Subcutaneous abdominal adipose tissue (tissue), 5 donors: Measurements from ENCODE around the gene PON2.

Experiments used
- H3K27ac ChIP-seq: one replicate; pipeline ENCODE4 v1.7.0; 2013; ENCODE audit warnings: low read depth, mild to moderate bottlenecking, inconsistent platforms, low read length, moderate library complexity
- H3K27me3 ChIP-seq, 5 donors: one replicate each; pipeline ENCODE4 v1.7.0; 2013; ENCODE audit warnings: low read length in 5 of 5, inconsistent platforms in 1 of 5; ENCODE audit not compliant: control insufficient read depth in 5 of 5, insufficient read depth in 4 of 5
- H3K36me3 ChIP-seq, 5 donors: one replicate each; pipeline ENCODE4 v1.7.0; 2013; ENCODE audit warnings: low read length in 5 of 5; ENCODE audit not compliant: control insufficient read depth in 5 of 5, insufficient read depth in 5 of 5
- H3K4me1 ChIP-seq, 5 donors: one replicate each; pipeline ENCODE4 v1.7.0; 2013; ENCODE audit warnings: low read length in 5 of 5, mild to moderate bottlenecking in 3 of 5, moderate library complexity in 1 of 5; ENCODE audit not compliant: control insufficient read depth in 5 of 5, insufficient read depth in 5 of 5
- H3K4me3 ChIP-seq, 5 donors: one replicate each; pipeline ENCODE4 v1.7.0; 2013; ENCODE audit warnings: low read length in 5 of 5, low read depth in 1 of 5
- H3K9ac ChIP-seq, 5 donors: one replicate each; pipeline ENCODE4 v1.7.0; 2013; ENCODE audit warnings: low read length in 5 of 5, mild to moderate bottlenecking in 4 of 5, moderate library complexity in 3 of 5
- H3K9me3 ChIP-seq, 5 donors: one replicate each; pipeline ENCODE4 v1.7.0; 2013; ENCODE audit warnings: low read length in 5 of 5; ENCODE audit not compliant: control insufficient read depth in 5 of 5
- donor health status: healthy.
- donor health status: healthy.
- donor health status: healthy.
- donor health status: healthy.
- donor health status: healthy.

PON2 gene

GRCh38 chr7:95429241-95429990 lies 5.4 kb downstream of the PON2 start:
- peaks cover 0 to 13% (median 10%) of the 10 kb centered on the region in 5 donors for H3K4me1 ChIP-seq
- no peak overlapping the region for H3K27ac ChIP-seq
- no peak overlapping the region for H3K4me3 ChIP-seq
- no peaks in the 10 kb centered on the region for H3K9me3 ChIP-seq
- no peaks in the 10 kb centered on the region for H3K27me3 ChIP-seq
- peaks cover 0 to 3% (median 0%) of the 10 kb centered on the region in 5 donors for H3K36me3 ChIP-seq
- H3K9ac ChIP-seq = no peak overlapping the region

GRCh38 chr7:95427914-95428516 lies 6.8 kb downstream of the PON2 start:
- H3K27me3 ChIP-seq = no peaks in the 10 kb centered on the region
- no peak overlapping the region for H3K27ac ChIP-seq
- peaks cover 4 to 8% (median 5%) of the 10 kb centered on the region in 5 donors for H3K36me3 ChIP-seq
- peaks cover 0 to 3% (median 0%) of the 10 kb centered on the region in 5 donors for H3K4me1 ChIP-seq
- H3K9me3 ChIP-seq = no peaks in the 10 kb centered on the region
- no peak overlapping the region for H3K9ac ChIP-seq
- no peak overlapping the region for H3K4me3 ChIP-seq

GRCh38 chr7:95427166-95427565 lies 7.7 kb downstream of the PON2 start:
- H3K9me3 ChIP-seq = no peaks in the 10 kb centered on the region
- peaks cover 4 to 8% (median 5%) of the 10 kb centered on the region in 5 donors for H3K36me3 ChIP-seq
- H3K9ac ChIP-seq = no peak overlapping the region
- no peaks in the 10 kb centered on the region for H3K27me3 ChIP-seq
- peaks cover 0 to 3% (median 0%) of the 10 kb centered on the region in 5 donors for H3K4me1 ChIP-seq
- H3K4me3 ChIP-seq = no peak overlapping the region
- no peak overlapping the region for H3K27ac ChIP-seq

GRCh38 chr7:95425694-95426093 lies 9.1 kb downstream of the PON2 start:
- Histone ChIP-seq H3K27me3 (no peaks in the 10 kb centered on the region), H3K4me1 (peaks cover 0 to 3% (median 0%) of the 10 kb centered on the region in 5 donors), H3K27ac (no peak overlapping the region), H3K36me3 (peaks cover 5 to 12% (median 8%) of the 10 kb centered on the region in 5 donors), H3K9me3 (no peaks in the 10 kb centered on the region), H3K9ac (no peak overlapping the region), H3K4me3 (no peak overlapping the region)

DNA sequence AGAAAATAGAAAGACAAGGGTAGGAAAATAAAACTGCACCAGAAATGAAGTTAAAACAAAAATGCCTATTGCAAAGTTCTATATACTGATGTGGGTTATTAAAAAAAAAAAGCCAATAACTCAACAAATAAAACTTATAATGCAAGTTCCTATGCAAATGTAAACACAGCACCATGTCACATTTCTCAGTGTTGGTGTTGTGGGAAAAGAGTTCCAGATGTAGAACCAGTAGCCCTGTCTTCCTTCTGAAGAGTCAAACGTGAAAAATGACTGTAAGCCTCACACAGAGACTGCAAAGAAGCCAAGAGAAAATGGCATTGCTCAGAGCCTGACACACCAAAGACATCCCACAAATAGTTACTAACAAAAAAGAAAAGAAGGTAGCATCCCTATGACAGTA lies 10.1 kb downstream of the PON2 start:
- Histone ChIP-seq H3K27ac (no peak overlapping the region), H3K4me1 (peaks cover 0 to 3% (median 0%) of the 10 kb centered on the region in 5 donors), H3K4me3 (no peak overlapping the region), H3K27me3 (no peaks in the 10 kb centered on the region), H3K9me3 (no peaks in the 10 kb centered on the region), H3K9ac (no peak overlapping the region), H3K36me3 (peaks cover 5 to 13% (median 8%) of the 10 kb centered on the region in 5 donors)

DNA sequence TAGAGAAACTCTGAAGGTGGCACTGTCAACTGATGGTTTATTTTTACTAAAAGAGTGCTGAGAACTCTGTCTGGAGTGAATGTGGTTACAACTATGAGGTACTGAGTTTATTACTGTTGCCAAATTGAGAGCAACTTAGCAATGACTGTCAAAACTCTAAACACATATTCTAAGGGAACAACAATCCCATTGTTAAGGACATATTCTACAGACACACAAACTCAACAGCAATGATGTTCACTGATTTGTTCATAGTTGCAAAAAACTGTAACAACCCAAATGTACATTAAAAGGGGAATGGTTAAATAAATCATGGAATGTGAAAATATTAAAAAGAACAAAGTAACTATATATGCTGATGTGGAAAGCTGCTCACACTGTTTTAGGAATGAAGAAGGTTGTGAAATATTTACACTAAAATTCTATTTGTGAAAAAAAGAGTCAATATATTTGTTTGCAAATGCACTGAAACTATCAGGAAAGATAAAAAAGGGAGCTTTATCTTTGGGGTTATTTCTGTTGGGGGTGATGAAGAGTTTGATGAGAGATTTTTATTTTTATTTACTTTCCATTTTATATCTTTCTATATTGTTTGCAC lies 12.9 kb downstream of the PON2 start:
- no peak overlapping the region for H3K27ac ChIP-seq
- no peaks in the 10 kb centered on the region for H3K9me3 ChIP-seq
- peaks cover 2 to 13% (median 8%) of the 10 kb centered on the region in 5 donors for H3K36me3 ChIP-seq
- no peak overlapping the region for H3K9ac ChIP-seq
- no peaks in the 10 kb centered on the region for H3K4me1 ChIP-seq
- H3K4me3 ChIP-seq = no peak overlapping the region
- no peaks in the 10 kb centered on the region for H3K27me3 ChIP-seq

DNA sequence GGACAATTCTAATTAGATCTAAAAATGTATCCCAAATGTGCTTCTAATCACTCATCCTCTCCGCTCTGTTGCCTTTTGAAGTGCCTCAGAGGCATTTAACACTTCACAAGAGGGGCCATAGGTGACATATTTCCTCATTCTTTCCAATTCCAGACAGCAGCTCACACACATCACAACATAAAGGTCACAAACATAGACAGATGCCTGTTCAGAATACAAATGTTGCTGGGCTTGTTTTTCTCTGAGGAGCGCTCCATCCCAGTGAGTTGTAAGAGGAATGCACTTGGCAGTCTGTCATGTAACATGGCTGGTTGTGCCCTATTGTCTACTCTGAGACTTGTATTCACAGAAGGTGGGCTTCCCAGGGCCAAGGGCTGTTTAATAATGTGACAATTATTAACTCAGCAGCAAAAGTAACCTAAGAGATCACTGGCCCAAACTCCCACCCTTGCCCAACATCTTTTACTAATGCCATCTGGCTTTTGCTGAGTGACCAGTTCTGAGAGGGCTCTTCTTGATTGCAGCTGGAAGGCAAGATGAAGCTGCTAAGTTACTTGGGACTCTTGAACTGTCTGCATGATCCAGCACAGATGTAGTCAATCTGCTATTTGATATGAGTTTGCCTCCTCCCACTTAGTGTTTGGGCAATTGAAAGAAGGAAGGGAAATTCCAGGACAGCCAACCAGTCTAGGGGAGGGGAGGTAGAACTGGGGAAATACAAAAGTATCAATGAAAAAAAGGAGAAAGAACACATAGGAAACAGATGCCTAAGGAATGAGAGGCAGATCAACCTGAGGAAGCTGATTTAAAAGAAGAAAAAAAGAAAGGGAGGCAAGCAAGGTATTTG lies 13.6 kb downstream of the PON2 start:
- H3K4me1 ChIP-seq = no peaks in the 10 kb centered on the region
- no peak overlapping the region for H3K4me3 ChIP-seq
- H3K9me3 ChIP-seq = no peaks in the 10 kb centered on the region
- no peaks in the 10 kb centered on the region for H3K27me3 ChIP-seq
- H3K9ac ChIP-seq = no peak overlapping the region
- H3K27ac ChIP-seq = no peak overlapping the region
- peaks cover 2 to 13% (median 8%) of the 10 kb centered on the region in 5 donors for H3K36me3 ChIP-seq

- Histone ChIP-seq H3K27ac (no peak overlapping the region), H3K27me3 (no peaks in the 10 kb centered on the region), H3K9ac (no peak overlapping the region), H3K36me3 (peaks cover 22 to 52% (median 31%) of the 10 kb centered on the region in 5 donors), H3K4me3 (no peak overlapping the region), H3K4me1 (no peaks in the 10 kb centered on the region), H3K9me3 (no peaks in the 10 kb centered on the region)
Observed at GRCh38 chr7:95412075-95412474, 22.8 kb downstream of the PON2 start.

DNA sequence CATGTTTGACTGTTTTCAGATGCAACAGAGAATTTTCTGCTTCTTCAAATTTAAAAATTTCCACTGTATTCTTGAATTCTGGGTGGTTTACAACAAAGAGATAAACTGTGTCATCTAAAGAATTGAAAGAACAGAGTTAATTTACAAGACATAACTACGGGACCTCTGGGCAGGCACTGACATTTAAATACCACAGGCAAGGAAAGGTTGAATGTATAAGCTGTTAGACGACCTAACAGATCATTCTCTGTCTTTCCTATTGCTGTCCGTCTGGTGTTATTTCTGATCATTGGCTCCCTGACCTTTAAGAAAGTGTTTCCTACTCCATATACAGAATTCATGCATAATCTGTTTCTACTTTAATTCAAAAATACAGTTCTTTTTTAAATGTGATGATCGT lies 23.2 kb downstream of the PON2 start:
- Histone ChIP-seq H3K27ac (no peak overlapping the region), H3K9me3 (no peaks in the 10 kb centered on the region), H3K4me3 (no peak overlapping the region), H3K27me3 (no peaks in the 10 kb centered on the region), H3K4me1 (no peaks in the 10 kb centered on the region), H3K9ac (no peak overlapping the region), H3K36me3 (peaks cover 22 to 56% (median 31%) of the 10 kb centered on the region in 5 donors)
